GM21825 (cell line): Measurements from ENCODE around the gene PRR29.
"Not testable (repeated sequence)": the region's sequence is repeated elsewhere in the genome, so short reads cannot be mapped to it uniquely, and the experiment has no call there.

ENCODE experiments used
- ATAC-seq: cut with Tn5 transposase; IDR thresholded peaks from one replicate; pipeline ENCODE4 v1.9.1; 2021; ENCODE audit warnings: mild to moderate bottlenecking, moderate library complexity; ENCODE audit not compliant: unreplicated experiment

The PRR29 gene

GRCh38 chr17:63995626-63996025 lies 2.5 kb upstream of the PRR29 start:
- ATAC-seq: no peak

- ATAC-seq: no peak
Observed at GRCh38 chr17:63996430-63997182, 1.5 kb upstream of the PRR29 start.

GRCh38 chr17:63997341-63998048 lies 656 bp upstream of the PRR29 start:
- no peak for ATAC-seq

- no peak for ATAC-seq
Observed at GRCh38 chr17:63998721-63999679, 849 bp downstream of the PRR29 start.

- ATAC-seq: no peak
Observed at GRCh38 chr17:63999680-64000531, 1.8 kb downstream of the PRR29 start.

- no peak for ATAC-seq
Observed at GRCh38 chr17:64001091-64001579, 3.0 kb downstream of the PRR29 start.

- no peak for ATAC-seq
Observed at GRCh38 chr17:64001763-64002529, 3.8 kb downstream of the PRR29 start.

GRCh38 chr17:64002658-64003525 lies 4.7 kb downstream of the PRR29 start:
- ATAC-seq: no peak

- ATAC-seq: no peak
Observed at GRCh38 chr17:64003526-64004121, 5.5 kb downstream of the PRR29 start.

- ATAC-seq: no peak
Observed at GRCh38 chr17:64004218-64004770, 6.1 kb downstream of the PRR29 start.

GRCh38 chr17:64004903-64005733 lies 7.0 kb downstream of the PRR29 start:
- no peak for ATAC-seq

GRCh38 chr17:64005734-64006167 lies 7.6 kb downstream of the PRR29 start:
- no peak for ATAC-seq

- ATAC-seq: no peak
Observed at GRCh38 chr17:64006361-64007088, 8.4 kb downstream of the PRR29 start.

GRCh38 chr17:64007089-64007837 lies 9.1 kb downstream of the PRR29 start:
- ATAC-seq: not testable (repeated sequence)

GRCh38 chr17:64007838-64008282 lies 9.7 kb downstream of the PRR29 start:
- no peak for ATAC-seq
